ENCODE measurements around the gene UBXN1.
A peak's percentile ranks its signal among the peaks of the same experiment; 100 is the strongest.

- TF ChIP-seq GABPA (IDR thresholded peaks at IDR 0.05; ENCODE audit: low read depth): no peak
- TF ChIP-seq NFYB (IDR thresholded peaks at IDR 0.05; ENCODE audit: insufficient read depth, low read depth, low read length): no peak
- no peak for TF ChIP-seq POLR2AphosphoS5 (IDR thresholded peaks at IDR 0.05; ENCODE audit: low read length)
- no peak for TF ChIP-seq CBFB (IDR thresholded peaks at IDR 0.05; ENCODE audit: low read depth)
- no peak for TF ChIP-seq POLR2A (IDR thresholded peaks at IDR 0.05; ENCODE audit: low read depth, low read length)
- TF ChIP-seq CTCF (IDR thresholded peaks at IDR 0.05 in 2 of 3, conservative IDR thresholded peaks at IDR 0.05 in 1 of 3; ENCODE audit: control insufficient read depth in 2 of 3, extremely low read depth in 1 of 3, insufficient read depth in 1 of 3, low read depth in 3 of 3, low read length in 3 of 3): no peak
- no peak for TF ChIP-seq BHLHE40 (IDR thresholded peaks at IDR 0.05; ENCODE audit: borderline replicate concordance in 1 of 2, low read depth in 2 of 2, low read length in 1 of 2)
- TF ChIP-seq WRNIP1 (IDR thresholded peaks at IDR 0.05; ENCODE audit: borderline replicate concordance, low read depth, low read length): peak; percentile 91; the same call in 1 of the 2 replicates
- no peak for TF ChIP-seq NR2F1 (conservative IDR thresholded peaks at IDR 0.05)
- TF ChIP-seq ZNF687 (IDR thresholded peaks at IDR 0.05): no peak
- TF ChIP-seq BCL3 (IDR thresholded peaks at IDR 0.05; ENCODE audit: borderline replicate concordance, insufficient read depth, low read depth, low read length, poor library complexity, severe bottlenecking): no peak
- no peak for TF ChIP-seq CEBPB (IDR thresholded peaks at IDR 0.05; ENCODE audit: borderline replicate concordance in 1 of 2, low read depth in 2 of 2, low read length in 2 of 2)
- TF ChIP-seq KDM1A (IDR thresholded peaks at IDR 0.05; ENCODE audit: borderline replicate concordance): no peak
- TF ChIP-seq FOXM1 (IDR thresholded peaks at IDR 0.05; ENCODE audit: low read depth, low read length): no peak
Observed at GRCh38 chr11:62725646-62726045, 46.8 kb upstream of the UBXN1 start.
